CD4-positive, CD25-positive, alpha-beta regulatory T cell (primary cell): Measurements from ENCODE around the gene TIMM13. TPM values are rescaled to one million over a fixed set of nuclear protein-coding genes. Genes with fewer than 3 reads are reported as not detected.

Experiments used
- ATAC-seq, 2 donors: fragments of 150-1000 bp; cut with Tn5 transposase; one replicate each; pipeline ENCODE4 v1.10.0; 2021; ENCODE audit warnings: low read depth in 2 of 2, moderate number of reproducible peaks in 2 of 2, moderate library complexity in 1 of 2
- DNase-seq, 3 donors: peaks; one replicate each; pipeline versions ENCODE4 v3.0.0 to v3.0.0-alpha.2; 2012 to 2022; ENCODE audit warnings: mixed read lengths in 1 of 3
- H3K27ac ChIP-seq: one replicate; pipeline ENCODE4 v1.7.0; 2013; ENCODE audit warnings: mild to moderate bottlenecking, low read length; ENCODE audit not compliant: insufficient read depth, poor library complexity, severe bottlenecking
- H3K27me3 ChIP-seq: one replicate; pipeline ENCODE4 v1.7.0; 2013; ENCODE audit warnings: low read length; ENCODE audit not compliant: control insufficient read depth, insufficient read depth
- H3K36me3 ChIP-seq: one replicate; pipeline ENCODE4 v1.7.0; 2013; ENCODE audit warnings: mild to moderate bottlenecking, low read length, moderate library complexity; ENCODE audit not compliant: control insufficient read depth, insufficient read depth
- H3K4me1 ChIP-seq: 2 replicates; pipeline ENCODE4 v1.7.0; 2013; ENCODE audit warnings: mild to moderate bottlenecking, low read length; ENCODE audit not compliant: insufficient read depth, control insufficient read depth, poor library complexity, severe bottlenecking
- H3K4me3 ChIP-seq: one replicate; pipeline ENCODE4 v1.7.0; 2013; ENCODE audit warnings: low read depth, mild to moderate bottlenecking, low read length, moderate library complexity
- H3K9me3 ChIP-seq, 2 experiments: 1 replicate in 1 of 2; 2 replicates in 1 of 2; pipeline ENCODE4 v1.7.0; 2013; ENCODE audit warnings: low read length in 2 of 2, mild to moderate bottlenecking in 1 of 2, moderate library complexity in 1 of 2; ENCODE audit not compliant: control insufficient read depth in 2 of 2
- H3K27ac Mint-ChIP-seq, 3 donors: one replicate each; pipeline ENCODE4 v1.8.0; 2020 to 2022; ENCODE audit warnings: mild to moderate bottlenecking in 3 of 3, mixed read lengths in 3 of 3, moderate library complexity in 2 of 3
- H3K27me3 Mint-ChIP-seq: one replicate; pipeline ENCODE4 v1.8.0; 2022; ENCODE audit warnings: mild to moderate bottlenecking, mixed read lengths
- H3K36me3 Mint-ChIP-seq: one replicate; pipeline ENCODE4 v1.8.0; 2020; ENCODE audit warnings: mixed read lengths
- H3K4me1 Mint-ChIP-seq, 4 donors: one replicate each; pipeline ENCODE4 v1.8.0; 2020 to 2022; ENCODE audit warnings: mixed read lengths in 4 of 4, mild to moderate bottlenecking in 1 of 4
- H3K4me3 Mint-ChIP-seq, 4 donors: one replicate each; pipeline ENCODE4 v1.8.0; 2020 to 2022; ENCODE audit warnings: mild to moderate bottlenecking in 4 of 4, mixed read lengths in 4 of 4, moderate library complexity in 3 of 4
- H3K9me3 Mint-ChIP-seq, 7 donors: one replicate each; pipeline ENCODE4 v1.8.0; 2020 to 2022; ENCODE audit warnings: mixed read lengths in 7 of 7, mild to moderate bottlenecking in 3 of 7, moderate library complexity in 2 of 7
- polyA plus RNA-seq, 4 donors: library from polyadenylated mRNA; unstranded; fragments of 300-500 nt; fragmentation: Illumina TruSeq; gene quantifications; one replicate each; pipeline ENCODE4 v1.2.3, GENCODE V29; 2021
- total RNA-seq: library from RNA; stranded (reverse); gene quantifications from one replicate; pipeline ENCODE4 v1.2.3, GENCODE V29; 2022

TIMM13 gene
- total and polyA plus RNA-seq, 5 donors from 2014 or later = 24.6 to 62.5 (median 56.4) TPM

GRCh38 chr19:2426611-2427428 lies 566 bp downstream of the TIMM13 start:
- peak overlapping the region; percentile 41 for H3K4me3 ChIP-seq
- no peaks in the 10 kb centered on the region for H3K9me3 Mint-ChIP-seq

GRCh38 chr19:2425622-2426581 lies 1.5 kb downstream of the TIMM13 start:
- Mint-ChIP-seq H3K27ac (peak overlapping the region in 1 of 3 donors; percentile 83), H3K4me1 (peaks cover 0 to 23% (median 7%) of the 10 kb centered on the region in 4 donors), H3K27me3 (no peaks in the 10 kb centered on the region), H3K36me3 (no peaks in the 10 kb centered on the region), H3K4me3 (peak overlapping the region; percentile 15 to 96 (median 96)), H3K9me3 (no peaks in the 10 kb centered on the region)
- H3K4me3 ChIP-seq = no peak overlapping the region
- peaks cover 2% of the 10 kb centered on the region for H3K36me3 ChIP-seq
- H3K4me1 ChIP-seq = peaks cover 26% of the 10 kb centered on the region
- no peak overlapping the region for H3K27ac ChIP-seq
- DNase-seq = no peak
- ATAC-seq = no peak
- no peaks in the 10 kb centered on the region for H3K9me3 ChIP-seq
- H3K27me3 ChIP-seq = no peaks in the 10 kb centered on the region

More at GRCh38 chr19:2426611-2427428, 566 bp downstream of the TIMM13 start:
- DNase-seq = peak in 2 of 3 donors; percentile 39
- H3K27ac ChIP-seq = peak overlapping the region; percentile 94
- H3K36me3 ChIP-seq = peaks cover 3% of the 10 kb centered on the region
- H3K27ac Mint-ChIP-seq = peak overlapping the region in 2 of 3 donors; percentile 98 to 99
- H3K27me3 ChIP-seq = no peaks in the 10 kb centered on the region
- no peak for ATAC-seq
- peaks cover 26% of the 10 kb centered on the region for H3K4me1 ChIP-seq
- H3K4me1 Mint-ChIP-seq = peaks cover 0 to 23% (median 7%) of the 10 kb centered on the region in 4 donors
- peak overlapping the region; percentile 88 to 96 (median 96) for H3K4me3 Mint-ChIP-seq
- no peaks in the 10 kb centered on the region for H3K36me3 Mint-ChIP-seq
- no peaks in the 10 kb centered on the region for H3K27me3 Mint-ChIP-seq
- no peaks in the 10 kb centered on the region for H3K9me3 ChIP-seq

- H3K4me3 Mint-ChIP-seq = no peak overlapping the region
These were observed 2.4 kb downstream of the TIMM13 start for GRCh38 chr19:2424686-2425621.

GRCh38 chr19:2423915-2424685 lies 3.3 kb downstream of the TIMM13 start:
- Mint-ChIP-seq H3K27me3 (no peaks in the 10 kb centered on the region), H3K9me3 (no peaks in the 10 kb centered on the region), H3K4me3 (peak overlapping the region in 2 of 4 donors; percentile 41 to 47), H3K27ac (no peak overlapping the region), H3K4me1 (peaks cover 0 to 19% (median 7%) of the 10 kb centered on the region in 4 donors), H3K36me3 (no peaks in the 10 kb centered on the region)
- Histone ChIP-seq H3K9me3 (no peaks in the 10 kb centered on the region), H3K4me3 (no peak overlapping the region), H3K36me3 (no peaks in the 10 kb centered on the region), H3K27me3 (no peaks in the 10 kb centered on the region), H3K27ac (no peak overlapping the region), H3K4me1 (peaks cover 26% of the 10 kb centered on the region)
- ATAC-seq (no peak), DNase-seq (no peak)

More at GRCh38 chr19:2424686-2425621, 2.4 kb downstream of the TIMM13 start:
- no peak for DNase-seq
- Mint-ChIP-seq H3K27ac (no peak overlapping the region), H3K4me1 (peaks cover 0 to 19% (median 7%) of the 10 kb centered on the region in 4 donors), H3K9me3 (no peaks in the 10 kb centered on the region), H3K27me3 (no peaks in the 10 kb centered on the region), H3K36me3 (no peaks in the 10 kb centered on the region)
- Histone ChIP-seq H3K4me1 (peaks cover 26% of the 10 kb centered on the region), H3K27me3 (no peaks in the 10 kb centered on the region), H3K9me3 (no peaks in the 10 kb centered on the region), H3K36me3 (no peaks in the 10 kb centered on the region), H3K27ac (no peak overlapping the region), H3K4me3 (no peak overlapping the region)
- no peak for ATAC-seq

GRCh38 chr19:2423071-2423914 lies 4.1 kb downstream of the TIMM13 start:
- no peaks in the 10 kb centered on the region for H3K36me3 Mint-ChIP-seq
- Histone ChIP-seq H3K9me3 (no peaks in the 10 kb centered on the region), H3K4me3 (no peak overlapping the region), H3K36me3 (no peaks in the 10 kb centered on the region), H3K4me1 (peaks cover 24% of the 10 kb centered on the region), H3K27ac (no peak overlapping the region), H3K27me3 (no peaks in the 10 kb centered on the region)
- no peaks in the 10 kb centered on the region for H3K27me3 Mint-ChIP-seq
- H3K4me1 Mint-ChIP-seq = peaks cover 0 to 19% (median 7%) of the 10 kb centered on the region in 4 donors
- ATAC-seq (no peak), DNase-seq (no peak)
- H3K9me3 Mint-ChIP-seq = no peaks in the 10 kb centered on the region
- H3K4me3 Mint-ChIP-seq = no peak overlapping the region
- no peak overlapping the region for H3K27ac Mint-ChIP-seq

- H3K4me1 Mint-ChIP-seq = peaks cover 0 to 11% (median 1%) of the 10 kb centered on the region in 4 donors
- no peaks in the 10 kb centered on the region for H3K27me3 Mint-ChIP-seq
- Histone ChIP-seq H3K9me3 (no peaks in the 10 kb centered on the region), H3K27ac (no peak overlapping the region), H3K4me3 (no peak overlapping the region), H3K4me1 (peaks cover 13% of the 10 kb centered on the region), H3K36me3 (no peaks in the 10 kb centered on the region), H3K27me3 (no peaks in the 10 kb centered on the region)
- peak overlapping the region in 1 of 3 donors; percentile 26 for H3K27ac Mint-ChIP-seq
- DNase-seq (no peak), ATAC-seq (no peak)
- no peaks in the 10 kb centered on the region for H3K9me3 Mint-ChIP-seq
- H3K36me3 Mint-ChIP-seq = peaks cover 3% of the 10 kb centered on the region
- no peak overlapping the region for H3K4me3 Mint-ChIP-seq
These were observed 5.6 kb downstream of the TIMM13 start for GRCh38 chr19:2421581-2422306.
